ACC112 (cell line): ENCODE results near the gene SPTLC1.
"Not testable (repeated sequence)": the region's sequence is repeated elsewhere in the genome, so short reads cannot be mapped to it uniquely, and the experiment has no call there.

Experiments used
- H2AFZ ChIP-seq: fragments of 200-600 bp; sonication (generic); one replicate; pipeline ENCODE4 v1.6.0; 2017; ENCODE audit warnings: antibody characterized with exemption, low read length; ENCODE audit not compliant: unreplicated experiment
- H3K27ac ChIP-seq: fragments of 200-600 bp; sonication (generic); 2 replicates; pipeline ENCODE4 v1.5.1; 2014; ENCODE audit warnings: low read depth, mild to moderate bottlenecking, antibody characterized with exemption, low read length, moderate library complexity
- H3K27me3 ChIP-seq: fragments of 200-600 bp; sonication (generic); 2 replicates; pipeline ENCODE4 v1.6.1; 2014; ENCODE audit warnings: mild to moderate bottlenecking, antibody characterized with exemption, low read length, moderate library complexity, mixed read lengths; ENCODE audit not compliant: insufficient read depth
- H3K36me3 ChIP-seq: fragments of 200-600 bp; sonication (generic); 2 replicates; pipeline ENCODE4 v1.6.1; 2016; ENCODE audit warnings: mild to moderate bottlenecking, antibody characterized with exemption, low read length, moderate library complexity, mixed read lengths; ENCODE audit not compliant: insufficient read depth
- H3K4me1 ChIP-seq: fragments of 200-600 bp; sonication (generic); one replicate; pipeline ENCODE4 v1.6.1; 2016; ENCODE audit warnings: low read length, mixed read lengths; ENCODE audit not compliant: insufficient read depth, unreplicated experiment, control insufficient read depth
- H3K4me3 ChIP-seq: fragments of 200-600 bp; sonication (generic); 2 replicates; pipeline ENCODE4 v1.5.1; 2014; ENCODE audit warnings: mild to moderate bottlenecking, low read depth, low read length
- H3K79me2 ChIP-seq: fragments of 200-600 bp; sonication (generic); one replicate; pipeline ENCODE4 v1.6.0; 2016; ENCODE audit warnings: low read length; ENCODE audit not compliant: control insufficient read depth, unreplicated experiment, insufficient read depth

Gene SPTLC1

GRCh38 chr9:92121265-92121664, 6.1 kb upstream of the SPTLC1 start:
- Histone ChIP-seq H2AFZ (no peak overlapping the region), H3K27me3 (no peaks in the 10 kb centered on the region), H3K27ac (no peak overlapping the region), H3K79me2 (no peaks in the 10 kb centered on the region), H3K4me3 (no peak overlapping the region), H3K36me3 (no peaks in the 10 kb centered on the region), H3K4me1 (no peaks in the 10 kb centered on the region)

- Histone ChIP-seq H2AFZ (no peak overlapping the region), H3K27me3 (no peaks in the 10 kb centered on the region), H3K79me2 (peaks cover under 1% of the 10 kb centered on the region), H3K4me3 (no peak overlapping the region), H3K4me1 (no peaks in the 10 kb centered on the region), H3K36me3 (no peaks in the 10 kb centered on the region), H3K27ac (no peak overlapping the region)
Observed at GRCh38 chr9:92120138-92120537, 4.9 kb upstream of the SPTLC1 start.

GRCh38 chr9:92119586-92119985, 4.4 kb upstream of the SPTLC1 start:
- Histone ChIP-seq H3K27ac (no peak overlapping the region), H3K4me3 (no peak overlapping the region), H3K4me1 (no peaks in the 10 kb centered on the region), H3K27me3 (no peaks in the 10 kb centered on the region), H3K36me3 (no peaks in the 10 kb centered on the region), H2AFZ (no peak overlapping the region), H3K79me2 (peaks cover 6% of the 10 kb centered on the region)

- Histone ChIP-seq H3K79me2 (peaks cover 31% of the 10 kb centered on the region), H3K27me3 (no peaks in the 10 kb centered on the region), H3K4me1 (no peaks in the 10 kb centered on the region), H2AFZ (no peak overlapping the region), H3K27ac (no peak overlapping the region), H3K4me3 (no peak overlapping the region), H3K36me3 (peaks cover 38% of the 10 kb centered on the region)
Observed at GRCh38 chr9:92108122-92108521, 7.1 kb downstream of the SPTLC1 start.

GRCh38 chr9:92105446-92106225, 9.6 kb downstream of the SPTLC1 start:
- H3K4me1 ChIP-seq, H3K27me3 ChIP-seq, H3K27ac ChIP-seq, H3K4me3 ChIP-seq, H2AFZ ChIP-seq: not testable (repeated sequence)
- Histone ChIP-seq H3K36me3 (peaks cover 19% of the 10 kb centered on the region), H3K79me2 (peaks cover 10% of the 10 kb centered on the region)

GRCh38 chr9:92103601-92104000, 11.6 kb downstream of the SPTLC1 start:
- not testable (repeated sequence) for H3K4me3 ChIP-seq
- Histone ChIP-seq H3K79me2 (peaks cover 14% of the 10 kb centered on the region), H3K4me1 (peaks cover 18% of the 10 kb centered on the region)

GRCh38 chr9:92100237-92100911, 14.8 kb downstream of the SPTLC1 start:
- Histone ChIP-seq H3K36me3 (peaks cover 5% of the 10 kb centered on the region; the same call in 1 of the 2 replicates), H2AFZ (no peak overlapping the region), H3K4me3 (no peak overlapping the region), H3K79me2 (peaks cover 29% of the 10 kb centered on the region), H3K27me3 (no peaks in the 10 kb centered on the region), H3K27ac (peak overlapping the region; percentile 50; the same call in 1 of the 2 replicates), H3K4me1 (peaks cover 26% of the 10 kb centered on the region)

More at GRCh38 chr9:92103601-92104000, 11.6 kb downstream of the SPTLC1 start:
- not testable (repeated sequence) for H2AFZ ChIP-seq, H3K27ac ChIP-seq, H3K27me3 ChIP-seq
- H3K36me3 ChIP-seq, result peaks cover 10% of the 10 kb centered on the region

GRCh38 chr9:92098638-92099037, 16.6 kb downstream of the SPTLC1 start:
- Histone ChIP-seq H3K4me3 (no peak overlapping the region), H3K27ac (peak overlapping the region; percentile 44), H2AFZ (no peak overlapping the region), H3K27me3 (no peaks in the 10 kb centered on the region), H3K79me2 (peaks cover 33% of the 10 kb centered on the region), H3K36me3 (peaks cover 5% of the 10 kb centered on the region; the same call in 1 of the 2 replicates), H3K4me1 (peaks cover 35% of the 10 kb centered on the region)

GRCh38 chr9:92097997-92098482, 17.2 kb downstream of the SPTLC1 start:
- Histone ChIP-seq H3K27ac (peak overlapping the region; percentile 44), H3K79me2 (peaks cover 34% of the 10 kb centered on the region)

GRCh38 chr9:92095236-92095635, 20.0 kb downstream of the SPTLC1 start:
- no peak overlapping the region for H3K27ac ChIP-seq
- H3K4me1 ChIP-seq, result peaks cover 27% of the 10 kb centered on the region
- no peak overlapping the region for H3K4me3 ChIP-seq
- H3K79me2 ChIP-seq, result peaks cover 44% of the 10 kb centered on the region
- H3K36me3 ChIP-seq, result 0 out of 2 replicates have a peak, but pooled peaks cover 5% of the 10 kb centered on the region
- no peaks in the 10 kb centered on the region for H3K27me3 ChIP-seq
- no peak overlapping the region for H2AFZ ChIP-seq

More at GRCh38 chr9:92097997-92098482, 17.2 kb downstream of the SPTLC1 start:
- peaks cover 5% of the 10 kb centered on the region; the same call in 1 of the 2 replicates for H3K36me3 ChIP-seq
- no peak overlapping the region for H3K4me3 ChIP-seq
- no peak overlapping the region for H2AFZ ChIP-seq
- no peaks in the 10 kb centered on the region for H3K27me3 ChIP-seq
- peaks cover 35% of the 10 kb centered on the region for H3K4me1 ChIP-seq
